NCI-H774 (cell line): Measurements from ENCODE around the gene ICA1.

Source experiments
- DNase-seq: peaks from one replicate; lab custom pipeline; 2025; lab: John Stamatoyannopoulos, UW

ICA1 gene

GRCh38 chr7:8200717-8201116 lies 61.2 kb downstream of the ICA1 start:
- DNase-seq, result no peak

GRCh38 chr7:8200316-8200715 lies 61.7 kb downstream of the ICA1 start:
- DNase-seq, result no peak

- no peak for DNase-seq
Observed at GRCh38 chr7:8197994-8198698, 63.8 kb downstream of the ICA1 start.

GRCh38 chr7:8192897-8193296 lies 69.1 kb downstream of the ICA1 start:
- DNase-seq, result no peak

- peak; percentile 35 for DNase-seq
Observed at GRCh38 chr7:8190119-8190895, 71.7 kb downstream of the ICA1 start.

- DNase-seq, result no peak
Observed at GRCh38 chr7:8189625-8190024, 72.3 kb downstream of the ICA1 start.

- DNase-seq, result no peak
Observed at GRCh38 chr7:8185926-8186683, 75.9 kb downstream of the ICA1 start.

- no peak for DNase-seq
Observed at GRCh38 chr7:8184221-8184620, 77.7 kb downstream of the ICA1 start.

- no peak for DNase-seq
Observed at GRCh38 chr7:8179486-8179885, 82.5 kb downstream of the ICA1 start.

- DNase-seq, result no peak
Observed at GRCh38 chr7:8178353-8178752, 83.6 kb downstream of the ICA1 start.

- no peak for DNase-seq
Observed at GRCh38 chr7:8177109-8177933, 84.6 kb downstream of the ICA1 start.

- DNase-seq, result no peak
Observed at GRCh38 chr7:8176370-8177081, 85.4 kb downstream of the ICA1 start.

GRCh38 chr7:8175929-8176369 lies 86.0 kb downstream of the ICA1 start:
- no peak for DNase-seq

- DNase-seq, result no peak
Observed at GRCh38 chr7:8172372-8173354, 89.3 kb downstream of the ICA1 start.

GRCh38 chr7:8169171-8169570 lies 92.8 kb downstream of the ICA1 start:
- no peak for DNase-seq

- DNase-seq, result no peak
Observed at GRCh38 chr7:8168336-8168735, 93.6 kb downstream of the ICA1 start.

- no peak for DNase-seq
Observed at GRCh38 chr7:8165150-8165549, 96.8 kb downstream of the ICA1 start.

- DNase-seq, result no peak
Observed at GRCh38 chr7:8162181-8162580, 99.8 kb downstream of the ICA1 start.

- no peak for DNase-seq
Observed at GRCh38 chr7:8161364-8161828, 100.6 kb downstream of the ICA1 start.
